GM12873 (cell line): ENCODE results near the gene CES4A.

Experiments used
- CTCF ChIP-seq: IDR thresholded peaks from 2 replicates; pipeline ENCODE4 v1.5.1; 2012; ENCODE audit warnings: low read depth, mild to moderate bottlenecking, moderate library complexity, low read length, control low read depth; ENCODE audit not compliant: insufficient read depth; ENCODE audit errors: missing control alignments

The CES4A gene

GRCh38 chr16:66986559-66986958 lies 1.8 kb upstream of the CES4A start:
- no peak for TF ChIP-seq CTCF

GRCh38 chr16:66991545-66992077 lies 3.2 kb downstream of the CES4A start:
- no peak for TF ChIP-seq CTCF

- no peak for TF ChIP-seq CTCF
These were observed 8.1 kb downstream of the CES4A start for GRCh38 chr16:66996324-66996982.

- TF ChIP-seq CTCF, result no peak
These were observed 8.6 kb downstream of the CES4A start for GRCh38 chr16:66996983-66997358.

GRCh38 chr16:67000384-67001351 lies 12.3 kb downstream of the CES4A start:
- no peak for TF ChIP-seq CTCF

GRCh38 chr16:67001726-67002125 lies 13.3 kb downstream of the CES4A start:
- no peak for TF ChIP-seq CTCF
